Measurements from ENCODE around the gene SEC22B.
"Not testable (repeated sequence)": the region's sequence is repeated elsewhere in the genome, so short reads cannot be mapped to it uniquely, and the experiment has no call there.

SEC22B gene

DNA sequence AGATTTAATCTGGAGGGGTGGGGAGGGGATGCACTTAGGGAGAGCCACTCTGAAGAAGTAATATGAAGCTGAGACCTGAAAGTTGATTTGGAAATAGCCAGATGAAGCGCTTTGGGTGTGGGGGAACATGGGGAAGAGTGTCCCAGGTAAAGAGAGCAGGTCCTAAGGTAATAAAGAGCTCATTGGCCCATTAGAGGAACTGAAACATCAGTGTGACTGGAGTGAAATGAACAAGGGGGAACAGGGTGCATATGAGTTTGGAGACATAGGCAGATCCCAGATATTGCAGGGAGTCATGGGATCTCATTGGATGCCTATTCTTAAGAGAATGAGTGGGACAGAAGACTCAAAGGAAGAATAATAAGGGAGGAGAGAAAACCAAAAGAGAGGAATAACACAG lies 54.5 kb downstream of the SEC22B start:
- FAIRE-seq; DNase-seq (ENCODE audit: extremely low spot score, insufficient read length, low read depth): not testable (repeated sequence)

DNA sequence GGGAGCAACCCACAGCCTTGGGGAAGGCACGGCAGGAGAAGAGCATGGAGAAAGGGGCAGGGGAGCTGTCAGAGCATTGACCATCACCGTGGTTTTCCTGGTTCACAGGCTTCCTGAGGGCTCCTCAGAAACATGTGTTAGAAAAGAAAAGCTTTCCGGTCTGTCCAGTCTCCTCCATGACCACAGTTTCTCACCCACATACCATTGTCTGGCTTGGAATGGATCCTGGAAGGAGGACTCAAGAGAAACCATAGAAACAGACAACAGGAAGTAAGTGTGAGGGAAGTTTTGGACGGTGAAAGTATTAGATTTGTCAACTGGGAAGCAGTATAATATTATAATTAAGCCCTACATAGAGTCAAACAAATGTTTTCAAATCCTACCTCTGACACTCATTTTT lies 55.8 kb downstream of the SEC22B start:
- not testable (repeated sequence) for FAIRE-seq

DNA sequence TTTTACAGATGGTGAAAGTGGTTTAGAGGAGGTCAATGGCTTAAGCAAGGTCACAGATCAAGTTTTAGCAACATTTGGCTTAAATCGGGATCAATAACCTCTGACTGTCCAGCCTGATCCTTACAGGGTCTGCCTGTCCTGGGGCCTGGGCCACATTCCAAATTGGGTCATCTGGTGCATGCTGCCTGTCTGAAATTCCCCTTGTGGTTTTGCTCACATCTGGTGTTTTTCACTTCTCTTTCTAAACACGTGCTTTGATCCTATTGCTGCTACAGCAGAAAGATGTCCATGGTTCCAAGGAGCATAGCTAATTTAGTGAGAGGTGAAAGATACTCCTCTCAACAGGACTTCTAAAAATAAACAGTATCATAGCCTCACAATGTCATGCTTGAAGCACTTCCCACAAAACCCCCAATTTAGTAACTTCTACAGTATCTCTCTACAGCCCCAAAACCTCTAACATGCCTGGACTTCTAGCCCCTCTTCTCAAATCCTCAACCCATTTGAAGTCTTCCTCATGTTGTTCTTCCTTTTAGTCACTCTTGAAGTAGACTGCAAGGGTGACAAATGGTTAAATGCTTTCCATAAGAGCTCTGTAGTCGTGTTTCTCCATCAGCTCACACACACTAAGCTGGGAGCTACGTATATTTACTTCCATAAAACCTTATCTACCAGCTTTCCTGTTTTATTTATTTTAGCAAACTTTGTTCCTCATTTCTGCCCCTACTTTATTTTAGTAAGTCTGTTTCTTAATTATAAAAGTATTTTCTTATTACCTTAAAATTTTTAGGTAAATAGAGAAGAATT lies 58.7 kb downstream of the SEC22B start:
- FAIRE-seq, result peak; percentile 97
- DNase-seq (ENCODE audit: extremely low spot score, insufficient read length, low read depth), result not testable (repeated sequence)

More for the DNA sequence above, 55.8 kb downstream of the SEC22B start:
- DNase-seq (ENCODE audit: extremely low spot score, insufficient read length, low read depth), result not testable (repeated sequence)

DNA sequence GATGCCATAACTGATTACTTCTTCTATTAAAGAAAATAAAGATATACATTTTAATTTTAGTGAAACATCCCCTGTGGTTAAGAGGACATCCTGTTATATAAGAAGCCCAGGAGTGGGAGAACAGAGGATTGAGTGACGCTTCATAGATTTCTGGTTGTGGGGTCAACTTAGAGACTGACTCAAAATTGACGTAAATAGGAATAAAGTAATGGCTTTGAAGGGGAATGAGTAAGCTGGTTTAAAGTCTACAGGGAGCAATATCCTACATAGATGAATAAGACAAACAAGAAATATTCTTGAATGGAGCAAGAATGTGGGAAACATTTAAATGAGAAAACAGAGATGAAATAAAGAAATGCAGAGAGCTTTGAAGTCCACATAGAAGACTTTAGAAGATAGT lies 60.2 kb downstream of the SEC22B start:
- not testable (repeated sequence) for DNase-seq (ENCODE audit: extremely low spot score, insufficient read length, low read depth); FAIRE-seq

DNA sequence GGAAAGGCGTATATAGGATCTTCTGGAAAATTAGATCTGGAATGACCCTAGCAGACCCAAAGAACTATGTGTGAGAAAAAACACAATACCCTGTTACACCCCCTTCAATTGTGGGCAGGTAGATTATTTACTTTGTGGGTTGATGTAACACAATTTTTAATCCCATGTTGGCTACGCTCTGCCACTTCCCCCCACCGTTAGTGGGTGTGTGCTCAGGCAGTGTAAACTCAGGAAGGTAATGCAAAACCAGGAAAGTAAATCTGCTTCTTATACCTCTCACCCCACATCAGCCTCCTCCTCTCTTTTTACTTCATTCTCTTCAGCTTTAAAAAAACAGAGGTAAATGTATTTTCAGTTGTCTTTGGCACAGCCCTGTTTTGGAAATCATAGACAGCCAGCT lies 63.2 kb downstream of the SEC22B start:
- FAIRE-seq, result peak; percentile 81
- DNase-seq (ENCODE audit: extremely low spot score, insufficient read length, low read depth), result not testable (repeated sequence)

DNA sequence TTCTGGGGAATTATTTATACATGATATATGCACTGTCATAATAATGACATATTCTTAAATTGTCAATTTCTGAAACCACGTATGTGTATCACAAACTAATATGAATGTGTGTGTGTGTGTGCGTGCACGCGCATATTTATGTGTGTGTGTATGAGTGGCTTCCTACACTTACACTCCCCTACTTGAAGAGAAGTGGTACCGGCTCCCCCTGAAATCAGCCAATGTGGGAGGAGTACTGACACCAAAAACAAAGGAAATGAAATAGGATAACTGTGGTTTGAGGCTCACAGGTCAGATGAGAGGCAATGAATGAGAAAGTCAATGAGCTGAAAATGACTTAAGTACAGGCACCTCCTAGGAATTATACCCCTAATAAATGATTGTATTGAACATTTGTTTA lies 64.1 kb downstream of the SEC22B start:
- DNase-seq (ENCODE audit: extremely low spot score, insufficient read length, low read depth), result not testable (repeated sequence)
- FAIRE-seq, result peak; percentile 9

DNA sequence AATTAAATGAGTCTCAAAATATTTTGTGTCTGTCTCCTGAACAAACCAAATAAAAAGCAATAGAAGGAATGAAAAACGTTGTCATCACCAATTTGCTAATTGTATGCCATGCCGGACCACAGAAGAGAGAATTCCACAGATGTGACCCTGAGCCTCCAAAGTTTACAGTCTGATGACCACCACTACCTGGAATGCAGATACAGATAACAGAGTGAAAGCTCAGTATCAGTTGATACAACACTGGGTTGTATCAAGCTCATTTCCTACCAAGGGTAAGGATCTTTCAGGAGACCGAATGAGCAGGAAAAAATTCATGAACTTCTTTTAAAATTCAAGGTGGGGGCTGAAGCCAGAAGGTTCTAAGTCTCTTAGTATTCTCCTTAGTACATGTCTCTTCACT lies 64.5 kb downstream of the SEC22B start:
- FAIRE-seq; DNase-seq (ENCODE audit: extremely low spot score, insufficient read length, low read depth): not testable (repeated sequence)

DNA sequence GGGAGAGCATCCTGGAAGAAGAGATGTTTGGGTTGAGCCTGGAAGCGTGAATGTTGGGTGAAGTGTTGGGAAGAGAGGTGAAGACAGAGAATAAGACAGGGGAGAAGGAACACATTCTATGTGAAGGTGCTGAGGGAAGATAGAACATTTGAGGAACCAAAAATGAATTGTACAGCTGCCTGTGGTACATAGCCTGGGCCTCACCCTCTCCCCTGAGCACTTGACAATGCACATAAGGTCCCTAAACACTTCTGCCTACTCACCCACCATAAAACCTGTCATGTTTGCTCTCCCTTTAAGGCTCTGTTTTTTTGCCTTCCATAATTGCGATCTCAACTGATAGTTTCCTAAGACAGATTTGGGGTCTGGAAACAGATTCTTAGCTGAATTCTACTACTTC lies 65.3 kb downstream of the SEC22B start:
- FAIRE-seq, result peak; percentile 60
- DNase-seq (ENCODE audit: extremely low spot score, insufficient read length, low read depth), result not testable (repeated sequence)

DNA sequence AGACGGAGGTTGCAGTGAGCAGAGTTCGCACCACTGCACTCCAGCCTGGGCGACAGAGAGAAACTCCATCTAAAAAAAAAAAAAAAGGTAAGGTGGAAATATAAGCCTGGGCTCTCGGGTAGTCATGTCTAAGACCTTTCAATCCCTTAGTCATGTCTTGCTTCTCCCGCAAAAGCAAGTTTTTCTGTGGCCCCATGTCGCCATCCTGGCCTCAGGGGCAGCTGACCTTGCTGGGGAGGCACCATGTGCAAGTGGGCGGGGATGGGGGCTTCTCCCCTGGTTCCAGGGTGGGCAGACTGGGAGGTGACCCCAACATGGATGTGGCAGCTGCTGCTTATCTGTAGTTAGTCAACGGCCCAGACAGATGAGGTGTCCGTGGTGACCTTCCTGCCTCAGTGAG lies 66.7 kb downstream of the SEC22B start:
- not testable (repeated sequence) for FAIRE-seq; DNase-seq (ENCODE audit: extremely low spot score, insufficient read length, low read depth)

DNA sequence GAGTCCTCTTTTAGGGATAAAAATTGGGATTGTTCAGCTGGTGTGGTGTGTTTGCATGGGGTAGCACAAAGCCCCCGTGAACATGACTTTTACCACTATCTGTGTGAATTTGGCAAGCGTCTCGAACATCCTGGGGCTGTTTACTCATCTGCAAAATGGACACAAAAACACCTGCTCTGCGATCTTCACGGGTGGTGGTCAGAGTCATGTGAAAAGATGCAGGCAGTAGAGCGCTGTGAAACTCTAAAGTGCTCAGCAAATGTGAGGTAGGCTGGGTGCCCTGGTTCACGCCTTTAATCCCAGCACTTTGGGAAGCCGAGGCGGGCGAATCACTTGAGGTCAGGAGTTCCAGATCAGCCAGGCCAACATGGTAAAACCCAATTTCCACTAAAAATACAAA lies 67.1 kb downstream of the SEC22B start:
- not testable (repeated sequence) for FAIRE-seq; DNase-seq (ENCODE audit: extremely low spot score, insufficient read length, low read depth)

DNA sequence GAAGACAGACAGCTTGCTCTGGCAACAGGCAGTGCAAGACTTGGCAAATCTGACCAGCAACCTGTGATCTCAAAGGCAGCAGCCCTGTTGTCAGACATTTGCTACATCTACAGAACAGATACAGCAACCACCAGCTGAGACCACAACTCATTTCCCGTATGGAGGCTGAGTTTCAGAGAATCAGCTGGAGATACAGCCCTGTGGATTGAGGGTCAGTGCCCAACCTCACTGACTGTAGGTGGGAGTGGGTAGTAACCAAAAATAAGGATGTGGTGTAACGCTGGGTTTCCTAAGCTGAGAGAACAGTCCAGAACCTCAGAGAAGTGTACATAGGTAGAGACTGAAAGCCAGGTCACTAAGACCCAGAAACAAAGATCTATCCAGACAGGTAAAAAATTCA lies 71.0 kb downstream of the SEC22B start:
- not testable (repeated sequence) for DNase-seq (ENCODE audit: extremely low spot score, insufficient read length, low read depth); FAIRE-seq

DNA sequence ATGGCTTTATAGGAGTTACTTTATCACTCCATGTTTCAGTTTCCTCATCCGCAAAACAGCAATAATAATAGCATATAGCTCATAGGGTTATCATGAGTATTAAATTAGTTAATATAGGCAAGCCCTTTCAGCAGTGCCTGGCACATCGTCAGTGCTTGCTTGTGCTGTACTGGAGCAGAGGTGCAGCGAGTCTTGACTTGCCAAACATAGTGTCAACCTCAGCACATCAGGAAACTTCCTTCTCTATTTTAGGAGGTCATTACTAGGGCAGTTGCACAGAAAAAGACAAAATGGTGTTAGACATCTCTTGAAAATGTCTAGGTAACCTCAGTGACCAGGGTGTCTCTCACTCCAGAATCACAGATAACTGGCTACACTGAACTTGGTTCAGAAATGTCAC lies 72.6 kb downstream of the SEC22B start:
- FAIRE-seq; DNase-seq (ENCODE audit: extremely low spot score, insufficient read length, low read depth): not testable (repeated sequence)

DNA sequence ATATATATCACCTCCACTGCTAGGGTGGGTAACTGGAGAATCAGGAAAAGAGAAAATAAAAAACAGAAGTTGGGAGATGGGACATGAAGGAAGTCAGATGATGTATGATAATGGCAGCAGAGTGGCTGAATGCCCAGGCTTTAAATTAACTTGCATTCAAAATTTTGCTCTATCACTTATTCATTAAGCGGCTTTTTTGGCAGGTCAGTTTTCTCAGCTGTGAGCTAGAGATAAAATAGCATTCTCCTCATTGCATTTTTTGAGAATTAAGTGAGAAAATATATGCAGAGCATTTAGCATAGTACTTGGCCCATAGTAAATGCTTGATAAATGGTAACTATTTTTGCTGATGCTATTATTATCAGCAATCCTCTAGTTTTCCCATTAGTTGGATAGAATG lies 74.7 kb downstream of the SEC22B start:
- DNase-seq (ENCODE audit: extremely low spot score, insufficient read length, low read depth); FAIRE-seq: not testable (repeated sequence)
